NK-92 (cell line): ENCODE results near the gene ADGRD2.

Experiments used
- DNase-seq: peaks from one replicate; lab custom pipeline; 2025; ENCODE audit not compliant: unreplicated experiment; lab: John Stamatoyannopoulos, UW

The ADGRD2 gene

DNA sequence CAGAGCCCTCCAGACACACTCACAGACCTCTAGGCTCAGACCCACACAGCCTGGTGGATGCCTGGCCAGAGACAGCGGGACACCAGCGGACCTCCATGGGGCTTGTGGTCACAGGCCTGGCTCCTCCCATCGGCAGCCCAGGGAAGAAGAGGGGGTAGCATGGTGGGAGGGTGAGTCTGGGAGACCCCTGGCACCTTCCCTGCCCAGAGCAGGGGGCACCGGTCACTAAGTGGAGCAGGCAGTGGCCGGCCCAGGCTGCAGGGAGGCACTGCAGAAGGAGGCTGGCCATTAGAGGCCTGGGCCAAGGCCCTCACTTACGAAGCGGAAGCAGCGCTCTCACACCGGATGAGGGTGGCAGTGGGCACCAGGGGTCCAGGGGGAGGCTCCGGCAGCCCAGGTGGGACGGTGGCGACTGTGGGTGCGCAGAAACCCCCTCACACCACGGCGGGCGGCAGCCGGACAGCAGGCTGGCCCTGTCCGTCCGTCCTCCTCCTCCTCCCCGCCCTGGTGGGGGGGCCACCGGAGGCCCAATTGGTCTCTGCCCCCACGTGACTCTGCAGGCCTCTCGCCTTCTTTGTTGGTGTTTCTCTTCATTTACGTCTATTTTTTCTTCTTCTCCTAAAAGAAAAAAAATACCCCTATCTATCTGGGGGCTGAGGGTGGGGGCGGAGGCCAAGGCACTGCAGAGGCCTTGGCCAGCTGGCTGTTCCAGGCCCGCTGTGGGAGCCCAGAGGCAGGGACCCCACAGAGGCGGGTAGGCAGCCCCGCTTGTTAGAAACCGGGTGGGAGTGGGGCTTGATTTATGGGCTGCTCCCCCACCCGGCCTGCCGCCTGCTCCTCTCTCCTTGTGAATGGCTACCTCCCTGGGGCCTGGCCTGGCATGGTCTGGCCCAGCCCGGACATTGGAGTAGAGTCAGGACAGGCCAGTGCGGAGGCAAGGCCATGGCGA lies 57.0 kb downstream of the ADGRD2 start, which contains the start of gene NR5A1:
NR5A1 (minus strand) TSS at position 469 of the 949 bp plus-strand sequence. CDS start 4,004 bp downstream, outside the sequence.
- DNase-seq = no peak

DNA sequence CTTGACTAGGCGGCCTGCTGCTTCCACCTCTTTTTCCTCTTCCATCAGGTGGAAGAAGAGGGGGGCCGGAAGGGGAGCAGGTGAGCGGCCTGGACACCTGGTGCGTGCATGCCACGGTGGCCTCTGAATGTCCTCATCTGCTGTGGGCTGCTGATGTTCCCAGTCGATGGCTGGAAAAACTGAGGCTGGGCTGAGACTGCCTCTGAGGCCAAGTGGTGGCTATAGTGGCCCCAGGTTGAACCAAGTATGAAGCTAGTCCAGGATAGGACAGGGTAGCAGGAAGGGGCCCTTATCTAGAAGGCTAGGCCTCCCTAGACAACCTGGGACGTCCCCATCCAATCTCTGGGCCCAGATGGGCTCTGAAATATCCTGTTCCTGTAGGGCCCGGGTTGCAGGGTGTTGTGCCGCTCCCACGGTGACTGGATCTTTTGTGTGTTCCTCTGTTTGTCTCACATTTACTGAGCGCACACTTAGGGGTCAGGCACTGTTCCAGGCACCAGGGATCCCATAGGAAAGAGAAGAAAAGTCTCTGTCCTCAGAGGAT lies 57.7 kb downstream of the ADGRD2 start:
- DNase-seq = no peak

DNA sequence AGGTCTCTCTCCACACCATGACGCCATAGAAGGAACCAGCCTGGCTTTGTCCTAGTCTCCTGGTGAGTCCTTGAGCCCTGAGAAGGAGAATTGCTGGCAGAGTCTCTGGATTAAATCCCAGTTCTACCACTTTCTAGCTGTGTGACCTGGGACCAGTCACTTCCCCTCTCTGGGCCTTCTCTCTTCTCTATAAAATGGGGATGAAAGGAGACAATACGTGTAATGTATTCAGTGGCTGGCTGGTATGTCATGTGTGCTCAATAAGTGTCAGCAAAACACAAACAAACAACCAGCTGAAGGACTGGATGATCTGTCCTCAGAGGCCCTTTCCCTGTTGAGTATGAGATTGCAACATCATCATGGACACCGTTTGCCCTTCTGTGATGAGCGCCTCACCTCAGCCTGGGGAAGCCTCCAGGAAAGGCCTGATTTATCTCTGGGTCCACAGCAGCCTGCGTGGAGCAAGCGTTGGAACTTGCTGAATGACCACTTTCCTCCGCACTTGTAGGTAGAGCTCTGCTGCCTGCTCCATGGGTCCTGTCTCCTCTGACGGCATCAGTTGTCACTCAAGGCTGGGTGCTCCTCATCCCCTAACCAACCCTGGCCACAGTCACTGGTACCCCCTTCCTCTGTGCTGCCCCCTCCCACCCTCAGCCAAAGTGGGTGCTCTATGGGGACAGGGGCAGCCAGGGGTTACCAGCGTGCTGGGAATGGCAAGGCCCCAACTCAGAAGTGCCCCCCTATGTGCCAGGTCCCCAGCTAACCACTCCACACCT lies 60.6 kb downstream of the ADGRD2 start:
- no peak for DNase-seq

DNA sequence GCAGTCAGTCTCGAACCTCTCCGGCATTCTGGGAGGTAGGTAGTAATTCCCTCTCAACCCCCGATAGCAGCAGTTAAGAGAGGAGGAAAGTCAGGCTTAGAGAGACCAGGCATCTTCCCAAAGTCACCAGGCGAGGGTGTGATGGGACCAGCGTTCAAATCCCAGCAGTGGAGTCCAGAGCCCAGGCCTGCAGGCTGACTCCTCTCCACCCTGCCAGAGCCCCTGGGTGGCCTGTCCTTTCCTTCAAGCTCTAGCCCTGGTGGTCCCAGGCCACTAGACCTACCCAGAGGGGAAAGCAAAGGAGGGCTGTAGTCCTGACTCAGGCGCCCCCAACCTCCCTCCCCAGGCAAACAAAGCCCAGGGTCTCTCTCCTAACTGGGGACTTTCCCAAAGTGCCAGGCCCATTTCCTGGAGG lies 61.2 kb downstream of the ADGRD2 start:
- no peak for DNase-seq

DNA sequence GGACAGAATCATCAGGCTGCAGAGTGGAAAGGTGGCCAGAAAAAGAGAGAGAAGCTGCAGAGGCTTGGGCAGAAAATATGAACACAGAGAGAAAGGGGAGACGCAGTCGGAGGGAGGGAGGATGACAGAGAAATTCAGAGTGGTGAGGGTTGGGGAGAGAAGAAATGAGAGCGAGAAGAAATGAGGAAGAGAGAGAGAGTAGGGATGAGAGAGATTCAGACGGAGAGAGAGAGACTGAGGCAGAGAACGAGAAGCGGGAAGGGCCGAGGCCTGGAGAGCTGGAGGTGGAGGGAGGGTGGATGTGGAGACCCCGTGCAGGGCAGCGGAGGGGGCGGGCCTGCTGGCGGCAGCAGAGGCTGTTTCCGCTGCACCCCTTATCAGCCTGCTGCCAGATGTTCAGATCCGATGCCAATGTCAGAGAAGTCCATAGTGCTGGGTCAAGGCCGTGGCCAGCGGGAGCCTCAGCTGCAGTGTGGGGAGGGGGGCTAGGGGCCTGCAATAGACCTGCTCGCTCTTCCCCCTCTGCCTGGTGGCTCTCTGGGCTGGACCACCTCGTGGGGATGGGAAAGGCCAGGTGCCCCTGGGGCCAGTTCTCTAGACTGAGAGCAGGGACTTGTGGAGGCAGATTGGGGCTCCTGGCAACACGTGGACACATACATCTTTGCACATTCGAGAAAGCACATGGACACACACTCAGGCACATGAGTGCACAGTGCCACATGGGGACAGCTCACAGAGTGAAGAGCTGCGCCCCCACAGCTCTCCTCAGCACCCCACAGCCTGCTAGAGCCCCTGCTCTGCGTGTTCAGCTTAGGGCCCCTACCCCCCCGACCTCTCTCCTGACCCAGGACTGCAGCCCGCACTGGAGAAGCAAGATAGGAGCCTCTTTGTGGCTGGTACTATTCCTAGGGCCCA lies 61.9 kb downstream of the ADGRD2 start:
- no peak for DNase-seq

DNA sequence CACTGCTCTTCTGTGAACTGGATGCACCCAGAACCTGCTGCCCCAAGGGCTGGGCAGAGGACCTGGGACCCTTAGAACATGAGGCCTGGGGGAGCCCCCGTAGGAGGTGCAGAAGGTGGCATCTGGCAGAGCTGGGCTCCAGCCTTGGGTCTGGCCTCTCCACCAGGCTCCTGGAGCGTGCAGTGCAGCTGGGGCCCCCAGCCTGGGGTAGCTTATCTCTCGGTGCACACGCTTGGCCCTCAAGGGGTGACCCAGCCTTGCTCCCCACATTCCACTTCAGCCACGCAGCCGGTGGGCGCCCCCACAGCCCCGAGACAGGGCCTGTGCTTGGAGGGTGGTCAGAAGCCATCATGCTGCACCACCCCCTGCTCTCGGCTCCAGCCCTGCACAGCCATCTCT lies 62.6 kb downstream of the ADGRD2 start:
- no peak for DNase-seq

DNA sequence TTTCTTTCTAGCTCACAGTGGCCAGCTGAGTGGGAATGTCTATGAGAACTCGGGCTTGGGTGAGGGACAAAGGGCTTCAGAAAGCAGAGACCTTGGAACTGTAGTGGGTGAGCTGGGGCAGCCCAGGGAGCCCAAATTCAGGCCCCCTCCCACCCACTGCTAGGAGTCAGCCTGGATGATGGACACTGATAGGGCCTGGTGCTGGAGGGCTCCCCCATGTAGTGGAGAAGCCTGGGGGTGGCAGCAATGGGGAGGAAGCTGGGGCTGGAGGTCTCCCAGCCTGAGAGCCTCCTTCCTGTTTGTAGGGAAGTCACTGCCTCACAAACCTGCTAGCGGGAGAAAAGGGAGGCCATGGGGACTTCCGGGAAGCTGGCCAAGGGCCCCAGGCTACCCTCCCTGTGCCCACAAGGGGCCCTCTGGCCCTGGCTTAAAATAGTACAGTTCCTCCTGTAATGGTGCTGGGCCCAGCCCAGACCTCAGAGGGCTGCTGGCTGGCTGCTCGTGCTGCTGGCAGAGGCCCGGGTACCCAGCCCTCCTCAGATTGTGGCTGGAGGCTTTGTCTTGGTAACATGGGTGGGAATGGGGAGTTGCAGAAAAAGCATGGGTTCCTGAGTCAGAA lies 63.2 kb downstream of the ADGRD2 start:
- DNase-seq = no peak

DNA sequence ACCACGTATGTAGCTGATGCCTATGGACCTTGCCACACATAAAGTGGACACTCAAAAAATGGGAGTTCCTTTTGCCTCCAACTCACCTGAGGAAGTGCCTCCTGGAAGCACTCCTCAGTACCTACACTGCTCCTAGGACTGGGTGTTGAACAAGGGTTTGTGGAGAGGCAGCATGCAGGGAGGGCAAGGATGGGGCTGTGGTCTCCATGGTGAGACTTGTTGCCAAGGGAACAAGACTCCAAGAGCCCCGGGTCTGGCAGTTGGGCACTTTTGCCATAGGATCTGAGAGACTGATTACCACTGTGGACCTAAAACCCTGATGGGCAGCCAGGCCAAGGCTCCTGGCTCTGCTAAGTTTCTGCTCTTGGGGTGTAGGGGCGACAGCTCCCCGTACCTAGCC lies 63.9 kb downstream of the ADGRD2 start:
- no peak for DNase-seq

DNA sequence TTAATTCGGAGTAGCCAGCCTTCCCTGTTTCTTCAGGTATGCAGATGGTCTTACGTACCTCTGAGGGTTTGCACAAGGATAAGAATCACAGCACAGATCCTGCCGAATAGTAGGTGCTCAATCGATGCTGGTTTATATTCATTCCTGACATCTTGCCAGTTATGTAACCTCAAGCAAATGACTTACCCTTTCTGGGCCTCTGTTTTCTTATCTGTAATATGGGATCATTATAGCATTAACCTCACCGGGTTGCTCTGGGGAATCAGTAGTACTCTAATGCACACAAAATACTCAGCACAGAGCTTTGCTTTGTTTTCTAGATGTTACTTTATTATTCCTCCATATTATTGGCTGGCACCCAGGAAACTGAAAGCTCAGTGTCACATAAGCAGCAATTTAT lies 64.6 kb downstream of the ADGRD2 start:
- DNase-seq = no peak

DNA sequence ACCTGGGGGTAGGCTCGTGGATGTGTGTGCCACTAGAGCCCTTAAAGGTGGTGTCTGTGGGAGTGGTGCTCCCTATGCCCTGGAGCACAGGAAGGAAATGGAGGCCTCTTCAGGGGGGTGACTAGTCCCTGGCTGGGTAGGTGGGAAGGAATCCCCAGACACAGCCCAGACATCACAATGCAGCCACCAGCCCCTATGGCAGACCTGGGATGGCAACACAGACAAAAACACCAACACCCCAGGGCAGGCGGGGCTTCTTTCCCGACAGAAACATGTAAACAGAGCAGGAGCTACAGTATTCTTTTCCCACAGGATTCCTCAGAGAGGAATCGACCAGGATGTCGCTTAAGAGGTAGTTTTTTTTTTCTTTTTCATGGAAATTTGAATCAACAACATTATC lies 67.3 kb downstream of the ADGRD2 start:
- no peak for DNase-seq

DNA sequence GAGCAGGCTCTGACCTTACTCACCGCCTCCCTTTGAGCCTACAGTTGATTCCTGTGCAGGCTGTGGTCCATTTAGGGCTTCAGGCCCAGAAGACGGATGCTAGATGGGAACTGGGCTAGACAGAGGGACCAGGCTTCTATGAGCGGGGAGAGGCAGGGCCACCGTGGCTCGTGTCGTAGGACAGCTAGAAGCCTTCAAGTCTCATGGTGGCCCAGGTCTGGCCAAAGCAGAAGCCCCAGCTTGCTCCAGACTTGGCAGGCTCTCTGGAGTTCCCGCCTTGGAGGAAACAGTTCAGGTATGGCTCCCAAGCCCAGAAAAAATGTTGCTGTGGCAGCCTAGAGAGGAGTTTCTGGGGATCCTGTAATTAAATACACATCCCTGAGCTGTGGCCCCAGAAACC lies 67.9 kb downstream of the ADGRD2 start:
- DNase-seq = no peak

DNA sequence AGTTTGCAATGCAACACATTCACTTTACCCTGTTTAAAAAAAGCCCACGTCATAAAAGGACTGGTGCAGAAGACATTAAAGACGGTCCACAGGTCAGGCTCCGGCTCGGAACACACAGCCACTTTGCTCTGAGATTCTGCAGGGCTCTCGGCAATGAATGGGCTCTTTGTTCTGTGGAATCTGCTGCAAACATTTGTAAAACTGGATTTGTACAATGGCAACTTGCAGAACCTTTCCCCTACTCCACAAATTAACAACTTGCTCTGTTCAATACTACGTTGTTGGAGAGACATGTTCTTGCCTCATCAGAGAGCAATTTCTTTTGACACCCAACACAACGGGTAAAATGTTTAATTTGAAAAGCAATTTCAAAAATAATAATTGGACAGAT lies 70.0 kb downstream of the ADGRD2 start:
- no peak for DNase-seq

DNA sequence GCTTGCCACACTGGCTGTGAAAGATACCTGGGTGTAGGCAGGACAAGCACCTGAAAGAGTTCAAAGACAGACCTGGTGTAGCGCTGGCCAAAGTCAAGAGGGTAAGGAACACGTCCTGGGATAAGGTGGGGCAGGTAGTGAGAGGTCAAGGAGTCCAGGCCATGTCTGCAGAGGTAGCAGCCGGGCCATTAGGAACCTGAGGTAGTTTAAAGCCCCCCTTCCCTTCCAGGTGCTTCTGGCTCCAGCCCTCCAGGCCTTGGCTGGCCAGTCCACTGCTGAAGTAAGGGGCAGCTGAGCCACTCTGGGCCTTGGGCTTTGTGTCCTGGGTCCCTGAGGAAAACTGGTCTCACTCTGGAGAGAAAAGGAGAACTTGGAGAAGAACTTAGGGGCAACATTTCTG lies 70.9 kb downstream of the ADGRD2 start:
- no peak for DNase-seq

DNA sequence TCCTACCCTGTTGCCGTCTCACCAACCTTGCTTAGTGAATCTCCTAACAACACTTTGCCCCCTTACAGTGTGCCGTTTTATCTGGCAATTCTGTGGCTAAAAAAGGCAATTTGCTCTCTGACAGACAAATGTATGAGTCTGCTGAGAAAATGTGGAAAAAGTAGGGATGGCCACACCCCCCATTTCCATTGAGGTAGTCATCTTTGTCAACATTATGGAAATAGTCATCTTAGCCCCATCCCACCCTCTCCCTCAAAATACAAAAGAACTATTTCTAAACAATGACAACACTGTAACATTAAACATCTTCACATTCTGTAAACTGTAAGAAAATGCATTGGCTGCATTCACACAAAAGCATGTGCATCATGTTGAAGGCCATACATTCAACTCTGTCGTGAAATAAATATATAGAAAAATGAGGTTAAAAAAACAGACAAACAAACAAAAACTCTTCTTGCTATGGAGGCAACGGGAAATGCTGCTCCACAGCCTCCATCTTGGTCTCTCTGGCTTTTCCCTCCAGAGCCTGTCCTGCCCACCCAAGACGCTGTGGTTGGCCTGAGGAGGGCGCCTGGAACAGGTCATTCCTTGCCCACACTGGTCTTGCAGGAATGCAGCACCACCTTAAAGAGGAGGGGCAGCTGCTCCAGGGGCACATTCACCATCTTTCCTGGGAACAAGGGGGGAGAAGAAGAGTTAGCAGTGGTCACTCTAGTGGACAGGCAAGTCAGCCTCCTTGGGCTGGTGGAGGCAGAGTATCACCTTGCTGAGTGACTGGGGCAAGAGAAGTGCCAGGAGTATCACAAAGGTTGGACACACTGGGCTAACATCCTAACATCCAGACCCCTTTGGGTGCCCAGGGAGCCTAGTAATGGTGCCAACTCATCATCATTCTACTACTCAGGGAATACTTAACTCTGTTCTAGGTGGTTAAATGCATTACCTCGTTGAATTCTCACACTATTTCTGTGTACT lies 72.2 kb downstream of the ADGRD2 start:
- no peak for DNase-seq

DNA sequence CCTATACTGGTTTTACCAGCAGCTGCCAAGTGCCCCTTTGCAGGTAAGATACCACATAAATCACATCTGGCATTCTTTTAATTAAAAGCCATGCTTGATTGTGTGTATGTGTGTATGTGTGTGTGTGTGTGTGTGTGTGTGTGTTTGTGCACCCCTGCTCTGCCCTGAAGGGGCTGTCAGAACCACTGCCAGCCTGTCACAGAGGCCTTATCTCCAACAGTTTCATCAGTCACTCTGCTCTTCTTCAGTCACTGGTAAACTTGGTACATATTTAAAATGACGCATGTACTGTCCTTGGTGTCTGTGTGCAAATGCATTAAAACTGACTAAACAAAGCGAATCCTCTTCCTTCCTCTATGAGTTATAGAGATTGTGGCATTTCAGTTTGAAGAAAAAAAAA lies 75.9 kb downstream of the ADGRD2 start:
- DNase-seq = no peak

DNA sequence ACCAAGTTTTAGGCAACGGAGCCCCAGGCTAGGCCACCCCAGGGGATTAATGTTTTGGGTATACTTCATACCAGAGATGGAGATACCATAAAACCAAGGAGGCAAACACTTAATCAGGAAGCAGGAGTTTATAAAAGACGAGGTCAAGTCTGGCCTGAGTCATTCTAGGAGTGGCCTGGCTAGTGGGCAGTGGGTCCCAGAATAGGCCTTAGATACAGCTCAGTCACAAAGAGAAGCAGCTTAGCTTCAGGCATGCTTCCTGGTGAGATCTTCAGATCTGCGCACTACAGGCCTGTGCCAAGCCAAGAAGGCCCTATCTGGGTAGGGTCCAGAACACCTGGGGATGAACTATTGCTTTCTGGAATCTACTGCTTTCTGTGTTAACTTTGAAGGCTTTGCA lies 77.5 kb downstream of the ADGRD2 start:
- DNase-seq = no peak
